NK-92 treated with Interleukin-12 subunit alpha and Interleukin-12 subunit beta, amount 100 ng/mL, for 24 hours (cell line): ENCODE results near the gene AVL9.

Experiments
- DNase-seq: peaks from one replicate; lab custom pipeline; 2025; lab: John Stamatoyannopoulos, UW

Gene AVL9

GRCh38 chr7:32535162-32535702 lies 39.9 kb downstream of the AVL9 start:
- no peak for DNase-seq

- no peak for DNase-seq
Observed at GRCh38 chr7:32536016-32536415, 40.7 kb downstream of the AVL9 start.

- DNase-seq, result no peak
Observed at GRCh38 chr7:32536585-32536984, 41.3 kb downstream of the AVL9 start.

- no peak for DNase-seq
Observed at GRCh38 chr7:32537760-32538159, 42.5 kb downstream of the AVL9 start.

GRCh38 chr7:32539366-32539765 lies 44.1 kb downstream of the AVL9 start:
- no peak for DNase-seq

- no peak for DNase-seq
Observed at GRCh38 chr7:32539919-32540531, 44.7 kb downstream of the AVL9 start.

- DNase-seq, result no peak
Observed at GRCh38 chr7:32542595-32542994, 47.3 kb downstream of the AVL9 start.

- no peak for DNase-seq
Observed at GRCh38 chr7:32559480-32559879, 64.2 kb downstream of the AVL9 start.

GRCh38 chr7:32560075-32560474 lies 64.8 kb downstream of the AVL9 start:
- DNase-seq, result no peak

GRCh38 chr7:32561613-32562012 lies 66.3 kb downstream of the AVL9 start:
- no peak for DNase-seq

GRCh38 chr7:32564542-32564941 lies 69.3 kb downstream of the AVL9 start:
- DNase-seq, result no peak

GRCh38 chr7:32569388-32570289 lies 74.3 kb downstream of the AVL9 start:
- no peak for DNase-seq

- no peak for DNase-seq
Observed at GRCh38 chr7:32573110-32573687, 77.9 kb downstream of the AVL9 start.

GRCh38 chr7:32574626-32575025 lies 79.3 kb downstream of the AVL9 start:
- DNase-seq, result no peak

GRCh38 chr7:32577421-32577820 lies 82.1 kb downstream of the AVL9 start:
- DNase-seq, result no peak

GRCh38 chr7:32579776-32580175 lies 84.5 kb downstream of the AVL9 start:
- no peak for DNase-seq

GRCh38 chr7:32580646-32581045 lies 85.4 kb downstream of the AVL9 start:
- DNase-seq, result no peak

- DNase-seq, result no peak
Observed at GRCh38 chr7:32582036-32582435, 86.7 kb downstream of the AVL9 start.

- DNase-seq, result no peak
Observed at GRCh38 chr7:32583791-32584190, 88.5 kb downstream of the AVL9 start.

- no peak for DNase-seq
Observed at GRCh38 chr7:32586291-32587221, 91.3 kb downstream of the AVL9 start.

GRCh38 chr7:32587411-32587948 lies 92.2 kb downstream of the AVL9 start:
- DNase-seq, result no peak
